Psoas muscle (tissue), 8 donors: ENCODE results near the gene SLC25A29. TPM values are rescaled to one million over a fixed set of nuclear protein-coding genes. Genes with fewer than 3 reads are reported as not detected.

Experiments
- ATAC-seq, 4 donors: fragments of 200-7000 bp; cut with Tn5 transposase; one replicate each; pipeline ENCODE4 v1.9.1; 2020; ENCODE audit warnings: moderate library complexity in 3 of 4, mild to moderate bottlenecking in 2 of 4
- DNase-seq, 2 donors: peaks; one replicate each; pipeline ENCODE4 v3.0.0-alpha.2; 2020
- H3K27ac ChIP-seq: fragments of 200-600 bp; one replicate; pipeline ENCODE4 v1.8.0; 2022
- H3K27me3 ChIP-seq, 3 donors: fragments of 200-600 bp in 1 of 3; one replicate each; pipeline versions ENCODE4 v1.6.1 to v1.8.0; 2013 to 2022; ENCODE audit warnings: low read length in 2 of 3, mild to moderate bottlenecking in 2 of 3, moderate library complexity in 1 of 3; ENCODE audit not compliant: insufficient read depth in 3 of 3
- H3K36me3 ChIP-seq, 2 donors: fragments of 200-600 bp in 1 of 2; one replicate each; pipeline versions ENCODE4 v1.6.1 to v1.8.0; 2013 to 2022; ENCODE audit warnings: low read depth in 1 of 2, mild to moderate bottlenecking in 1 of 2, moderate library complexity in 1 of 2; ENCODE audit not compliant: insufficient read depth in 1 of 2
- H3K4me1 ChIP-seq: fragments of 200-600 bp; one replicate; pipeline ENCODE4 v1.8.0; 2022
- H3K4me3 ChIP-seq: fragments of 200-600 bp; one replicate; pipeline ENCODE4 v1.8.0; 2022; ENCODE audit warnings: mild to moderate bottlenecking
- H3K9me3 ChIP-seq: fragments of 200-600 bp; one replicate; pipeline ENCODE4 v1.8.0; 2022
- CTCF ChIP-seq: fragments of 200-600 bp; IDR thresholded peaks from one replicate; pipeline ENCODE4 v1.8.0; 2022; ENCODE audit warnings: antibody characterized with exemption
- WGBS, 3 donors: extraction: QIAGEN DNeasy Blood & Tissue Kit; methylation state at CpG; one replicate each; pipeline versions ENCODE4 v1.1.6 to v1.1.7; 2013; 5-methylcytosine and 5-hydroxymethylcytosine counted together
- intact Hi-C, 2 donors: fragments of 100-400 bp; cut with DNase I; formaldehyde crosslinking; loops; one replicate each; pipeline versions ENCODE4 v1.11.0 to v1.14.2; 2022
- polyA plus RNA-seq, 3 donors: library from polyadenylated mRNA; stranded (reverse); fragments of 200-250 nt; gene quantifications; one replicate each; pipeline ENCODE4 v1.2.3, GENCODE V29; 2013
- total RNA-seq, 4 donors: library from RNA; stranded (reverse); fragmentation: NEBNext Ultra II Directional in 2 of 4; extraction: Animal tissue kit (Norgen Biotek cat#: 25700) in 2 of 4; gene quantifications; one replicate each; pipeline versions ENCODE4 v1.2.1 to v1.2.4, GENCODE V29; 2021 to 2023
- donor health status: healthy with polysubstance abuse.
- donor health status: DM: no; HTN: no; CAD: no; lungs with moderate emphysema.
- donor health status: Bipolar disorder and iron deficiency.
- donor health status: healthy.
- donor health status: DM: yes; HTN: yes; CAD: no.
- donor health status: DM: no; HTN: no; CAD: no.
- donor health status: DM: no; HTN: no; CAD: no.
- donor health status: DM: yes; HTN: yes; CAD: no.

The SLC25A29 gene
- total and polyA plus RNA-seq, 7 donors: 4.5 to 14.8 (median 6.7) TPM

- no peaks in the 10 kb centered on the region for H3K9me3 ChIP-seq
- no peak overlapping the region for H3K4me3 ChIP-seq
- intact Hi-C loops: loop anchor here in 1 of 2 donors (5.0 kb wide), 1 partner anchor 39 kb away; no protein-coding TSS in a partner anchor
- peaks cover 0 to 15% of the 10 kb centered on the region in 2 donors for H3K36me3 ChIP-seq
- ATAC-seq: peak; percentile 17 to 59 (median 49)
- peak overlapping the region; percentile 48 for H3K27ac ChIP-seq
- no peaks in the 10 kb centered on the region for H3K27me3 ChIP-seq
- TF ChIP-seq CTCF: no peak
- WGBS, 3 donors: 54 to 64% (median 56%) methylated on average over 11 of the region's 11 CpGs
- peaks cover 43% of the 10 kb centered on the region for H3K4me1 ChIP-seq
- no peak for DNase-seq
These were observed 24.8 kb downstream of the SLC25A29 start for GRCh38 chr14:100281286-100282082.

GRCh38 chr14:100279563-100279962 lies 26.7 kb downstream of the SLC25A29 start:
- WGBS, 3 donors: 82 to 91% (median 91%) methylated on average over 8 of the region's 8 CpGs
- no peaks in the 10 kb centered on the region for H3K27me3 ChIP-seq
- intact Hi-C loops: no loop called here
- no peak for TF ChIP-seq CTCF
- DNase-seq (no peak), ATAC-seq (no peak)
- H3K9me3 ChIP-seq: no peaks in the 10 kb centered on the region
- peaks cover 34% of the 10 kb centered on the region for H3K4me1 ChIP-seq
- no peak overlapping the region for H3K4me3 ChIP-seq
- peaks cover 0 to 22% of the 10 kb centered on the region in 2 donors for H3K36me3 ChIP-seq
- H3K27ac ChIP-seq: no peak overlapping the region

GRCh38 chr14:100279133-100279532 lies 27.1 kb downstream of the SLC25A29 start:
- H3K27ac ChIP-seq: peak overlapping the region; percentile 9
- 79 to 90% (median 82%) methylated on average over 2 of the region's 2 CpGs for WGBS, 3 donors
- ATAC-seq (no peak), DNase-seq (no peak)
- H3K4me1 ChIP-seq: peaks cover 33% of the 10 kb centered on the region
- no peak overlapping the region for H3K4me3 ChIP-seq
- H3K9me3 ChIP-seq: no peaks in the 10 kb centered on the region
- peaks cover 0 to 26% of the 10 kb centered on the region in 2 donors for H3K36me3 ChIP-seq
- intact Hi-C loops: no loop called here
- no peaks in the 10 kb centered on the region for H3K27me3 ChIP-seq
- TF ChIP-seq CTCF: no peak

GRCh38 chr14:100278702-100279101 lies 27.5 kb downstream of the SLC25A29 start:
- Histone ChIP-seq H3K27ac (peak overlapping the region; percentile 9), H3K27me3 (no peaks in the 10 kb centered on the region), H3K4me1 (peaks cover 33% of the 10 kb centered on the region), H3K4me3 (no peak overlapping the region), H3K9me3 (no peaks in the 10 kb centered on the region), H3K36me3 (peaks cover 0 to 27% of the 10 kb centered on the region in 2 donors)
- ATAC-seq (peak; percentile 7 to 46 (median 32)), DNase-seq (no peak)
- TF ChIP-seq CTCF: no peak
- 76 to 78% (median 77%) methylated on average over 8 of the region's 8 CpGs for WGBS, 3 donors
- intact Hi-C loops: no loop called here
